HFF-Myc (cell line): ENCODE measurements around the gene HS3ST1.

Experiments
- DNase-seq: peaks from one replicate; pipeline ENCODE4 v3.0.0-alpha.2; 2011; ENCODE audit warnings: low read depth; ENCODE audit errors: extremely low read depth
- H3K4me3 ChIP-seq: replicated peaks from 2 replicates; pipeline ENCODE4 v1.5.1; 2011; ENCODE audit warnings: low read depth, mild to moderate bottlenecking, control low read depth, low read length
- TF ChIP-seq, protein P1 (sequence below): IDR thresholded peaks from 2 replicates; pipeline ENCODE4 v1.5.1; 2012; ENCODE audit warnings: mild to moderate bottlenecking, low read depth, low read length, control low read depth; ENCODE audit errors: missing control alignments

Gene HS3ST1

GRCh38 chr4:11438647-11439046 is 10.0 kb upstream of the HS3ST1 start:
- TF ChIP-seq, protein P1, sequence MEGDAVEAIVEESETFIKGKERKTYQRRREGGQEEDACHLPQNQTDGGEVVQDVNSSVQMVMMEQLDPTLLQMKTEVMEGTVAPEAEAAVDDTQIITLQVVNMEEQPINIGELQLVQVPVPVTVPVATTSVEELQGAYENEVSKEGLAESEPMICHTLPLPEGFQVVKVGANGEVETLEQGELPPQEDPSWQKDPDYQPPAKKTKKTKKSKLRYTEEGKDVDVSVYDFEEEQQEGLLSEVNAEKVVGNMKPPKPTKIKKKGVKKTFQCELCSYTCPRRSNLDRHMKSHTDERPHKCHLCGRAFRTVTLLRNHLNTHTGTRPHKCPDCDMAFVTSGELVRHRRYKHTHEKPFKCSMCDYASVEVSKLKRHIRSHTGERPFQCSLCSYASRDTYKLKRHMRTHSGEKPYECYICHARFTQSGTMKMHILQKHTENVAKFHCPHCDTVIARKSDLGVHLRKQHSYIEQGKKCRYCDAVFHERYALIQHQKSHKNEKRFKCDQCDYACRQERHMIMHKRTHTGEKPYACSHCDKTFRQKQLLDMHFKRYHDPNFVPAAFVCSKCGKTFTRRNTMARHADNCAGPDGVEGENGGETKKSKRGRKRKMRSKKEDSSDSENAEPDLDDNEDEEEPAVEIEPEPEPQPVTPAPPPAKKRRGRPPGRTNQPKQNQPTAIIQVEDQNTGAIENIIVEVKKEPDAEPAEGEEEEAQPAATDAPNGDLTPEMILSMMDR = no peak
- no peak for DNase-seq
- no peak overlapping the region for H3K4me3 ChIP-seq

GRCh38 chr4:11436673-11437072 is 8.0 kb upstream of the HS3ST1 start:
- TF ChIP-seq, protein P1 = no peak
- DNase-seq = no peak
- no peak overlapping the region for H3K4me3 ChIP-seq

- DNase-seq = no peak
- TF ChIP-seq, protein P1 = no peak
- H3K4me3 ChIP-seq = no peak overlapping the region
These were observed 7.4 kb upstream of the HS3ST1 start for GRCh38 chr4:11436084-11436483.

DNA sequence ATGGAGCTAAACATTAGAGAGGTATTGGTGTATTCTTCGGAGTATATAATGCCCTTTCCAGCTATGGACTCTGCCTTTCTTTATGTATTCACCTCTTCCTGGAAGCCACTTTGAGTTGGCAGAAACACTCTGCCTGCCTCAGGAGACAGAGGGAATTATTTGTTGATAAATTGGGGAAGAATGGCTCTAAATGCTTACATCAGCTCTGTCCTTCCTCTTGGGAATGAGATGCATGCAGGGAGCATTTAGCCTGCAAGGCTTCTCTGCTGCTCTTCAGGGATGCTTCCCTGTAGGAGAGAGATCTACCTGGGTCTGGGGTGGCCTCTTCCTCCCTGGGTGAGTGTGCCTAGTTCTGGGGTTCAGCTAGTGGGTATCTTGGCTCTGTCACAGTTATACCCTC is 6.9 kb upstream of the HS3ST1 start:
- TF ChIP-seq, protein P1 = no peak
- no peak for DNase-seq
- no peak overlapping the region for H3K4me3 ChIP-seq

GRCh38 chr4:11431111-11431510 is 2.4 kb upstream of the HS3ST1 start:
- TF ChIP-seq, protein P1 = no peak
- DNase-seq = no peak
- no peak overlapping the region for H3K4me3 ChIP-seq

- TF ChIP-seq, protein P1 = no peak
- no peak for DNase-seq
- H3K4me3 ChIP-seq = no peak overlapping the region
These were observed 1.8 kb upstream of the HS3ST1 start for GRCh38 chr4:11430536-11430935.

- no peak for DNase-seq
- H3K4me3 ChIP-seq = no peak overlapping the region
- TF ChIP-seq, protein P1 = no peak
These were observed 978 bp upstream of the HS3ST1 start for GRCh38 chr4:11429699-11430045.
